ENCODE results near the gene EVC2. TPM values are rescaled to one million over a fixed set of nuclear protein-coding genes. Genes with fewer than 3 reads are reported as not detected.

EVC2 gene
- total and polyA plus RNA-seq, 2 experiments from 2014 or later = 4.3 to 8.1 TPM

- Histone ChIP-seq H3K9ac (no peak overlapping the region), H3K27ac (no peak overlapping the region), H3K79me2 (ENCODE audit: insufficient read depth) (peaks cover 96% of the 10 kb centered on the region), H3K27me3 (replicated peaks; ENCODE audit: insufficient read depth) (no peaks in the 10 kb centered on the region), H3F3A (ENCODE audit: insufficient read depth) (peaks cover 29% of the 10 kb centered on the region), H3K9me3 (ENCODE audit: low read depth) (no peaks in the 10 kb centered on the region), H3K4me2 (ENCODE audit: unreplicated experiment) (no peak overlapping the region), H3K9me2 (ENCODE audit: insufficient read depth) (no peaks in the 10 kb centered on the region), H3K4me1 (ENCODE audit: insufficient read depth) (peaks cover 27% of the 10 kb centered on the region), H3K36me3 (ENCODE audit: low read depth) (peaks cover 18% of the 10 kb centered on the region; the same call in 1 of the 2 replicates), H4K20me1 (ENCODE audit: insufficient read depth) (peaks cover 27% of the 10 kb centered on the region; the same call in 1 of the 2 replicates), H2AFZ (no peak overlapping the region), H3K4me3 (no peak overlapping the region)
- no peak for TF ChIP-seq EZH2phosphoT487 (IDR thresholded peaks at IDR 0.05; ENCODE audit: insufficient read depth, low read depth)
- no peak for TF ChIP-seq EZH2 (IDR thresholded peaks at IDR 0.05; ENCODE audit: insufficient read depth, poor library complexity, severe bottlenecking)
- in situ Hi-C loops (cut with MboI) = no loop called here
- WGBS, 2 experiments (ENCODE audit: low coverage in 1 of 2, low lambda C conversion rate in 2 of 2, missing lambda C conversion rate in 2 of 2) = 79 to 81% methylated on average over 7 of the region's 7 CpGs
- no peak for DNase-seq
These were observed 11.1 kb upstream of the EVC2 start for GRCh38 chr4:5719350-5720055.

- Histone ChIP-seq H3K27ac (no peak overlapping the region), H3K4me2 (ENCODE audit: unreplicated experiment) (no peak overlapping the region), H3K4me1 (ENCODE audit: insufficient read depth) (peaks cover 21% of the 10 kb centered on the region), H3K27me3 (replicated peaks; ENCODE audit: insufficient read depth) (no peaks in the 10 kb centered on the region), H4K20me1 (ENCODE audit: insufficient read depth) (peaks cover 27% of the 10 kb centered on the region; the same call in 1 of the 2 replicates), H3F3A (ENCODE audit: insufficient read depth) (peaks cover 26% of the 10 kb centered on the region), H3K4me3 (no peak overlapping the region), H3K36me3 (ENCODE audit: low read depth) (peaks cover 24% of the 10 kb centered on the region; the same call in 1 of the 2 replicates), H2AFZ (no peak overlapping the region), H3K9me3 (ENCODE audit: low read depth) (no peaks in the 10 kb centered on the region), H3K9me2 (ENCODE audit: insufficient read depth) (no peaks in the 10 kb centered on the region), H3K9ac (no peak overlapping the region), H3K79me2 (ENCODE audit: insufficient read depth) (peaks cover 96% of the 10 kb centered on the region)
- in situ Hi-C loops (cut with MboI) = no loop called here
- no peak for TF ChIP-seq EZH2 (IDR thresholded peaks at IDR 0.05; ENCODE audit: insufficient read depth, poor library complexity, severe bottlenecking)
- TF ChIP-seq EZH2phosphoT487 (IDR thresholded peaks at IDR 0.05; ENCODE audit: insufficient read depth, low read depth) = no peak
- DNase-seq = no peak
- WGBS, 2 experiments (ENCODE audit: low coverage in 1 of 2, low lambda C conversion rate in 2 of 2, missing lambda C conversion rate in 2 of 2) = 75 to 78% methylated on average over 4 of the region's 4 CpGs
These were observed 10.1 kb upstream of the EVC2 start for GRCh38 chr4:5718411-5718810.

GRCh38 chr4:5717449-5718158, 9.2 kb upstream of the EVC2 start:
- 97 to 98% methylated on average over 4 of the region's 4 CpGs for WGBS, 2 experiments (ENCODE audit: low coverage in 1 of 2, low lambda C conversion rate in 2 of 2, missing lambda C conversion rate in 2 of 2)
- no peaks in the 10 kb centered on the region for H3K9me3 ChIP-seq (ENCODE audit: low read depth)
- in situ Hi-C loops (cut with MboI) = no loop called here
- peaks cover 96% of the 10 kb centered on the region for H3K79me2 ChIP-seq (ENCODE audit: insufficient read depth)
- no peak overlapping the region for H3K4me3 ChIP-seq
- no peaks in the 10 kb centered on the region for H3K27me3 ChIP-seq (replicated peaks; ENCODE audit: insufficient read depth)
- H3K9me2 ChIP-seq (ENCODE audit: insufficient read depth) = no peaks in the 10 kb centered on the region
- TF ChIP-seq EZH2phosphoT487 (IDR thresholded peaks at IDR 0.05; ENCODE audit: insufficient read depth, low read depth) (no peak), EZH2 (IDR thresholded peaks at IDR 0.05; ENCODE audit: insufficient read depth, poor library complexity, severe bottlenecking) (no peak)
- peaks cover 23% of the 10 kb centered on the region for H3K4me1 ChIP-seq (ENCODE audit: insufficient read depth)
- no peak overlapping the region for H2AFZ ChIP-seq
- no peak overlapping the region for H3K9ac ChIP-seq
- no peak for DNase-seq
- H3K36me3 ChIP-seq (ENCODE audit: low read depth) = peaks cover 24% of the 10 kb centered on the region; the same call in 1 of the 2 replicates
- peaks cover 27% of the 10 kb centered on the region; the same call in 1 of the 2 replicates for H4K20me1 ChIP-seq (ENCODE audit: insufficient read depth)
- no peak overlapping the region for H3K4me2 ChIP-seq (ENCODE audit: unreplicated experiment)
- H3K27ac ChIP-seq = no peak overlapping the region
- H3F3A ChIP-seq (ENCODE audit: insufficient read depth) = peaks cover 28% of the 10 kb centered on the region

GRCh38 chr4:5716391-5716790, 8.0 kb upstream of the EVC2 start:
- Histone ChIP-seq H3K4me2 (ENCODE audit: unreplicated experiment) (no peak overlapping the region), H3K79me2 (ENCODE audit: insufficient read depth) (peaks cover 98% of the 10 kb centered on the region), H3K9me2 (ENCODE audit: insufficient read depth) (no peaks in the 10 kb centered on the region), H2AFZ (no peak overlapping the region), H3K4me1 (ENCODE audit: insufficient read depth) (peaks cover 18% of the 10 kb centered on the region), H3K9me3 (ENCODE audit: low read depth) (no peaks in the 10 kb centered on the region), H3K27me3 (replicated peaks; ENCODE audit: insufficient read depth) (no peaks in the 10 kb centered on the region), H3K36me3 (ENCODE audit: low read depth) (peaks cover 24% of the 10 kb centered on the region; the same call in 1 of the 2 replicates), H4K20me1 (ENCODE audit: insufficient read depth) (peaks cover 24% of the 10 kb centered on the region; the same call in 1 of the 2 replicates), H3K9ac (no peak overlapping the region), H3F3A (ENCODE audit: insufficient read depth) (peaks cover 24% of the 10 kb centered on the region), H3K27ac (no peak overlapping the region), H3K4me3 (no peak overlapping the region)
- in situ Hi-C loops (cut with MboI) = no loop called here
- TF ChIP-seq EZH2 (IDR thresholded peaks at IDR 0.05; ENCODE audit: insufficient read depth, poor library complexity, severe bottlenecking) = no peak
- TF ChIP-seq EZH2phosphoT487 (IDR thresholded peaks at IDR 0.05; ENCODE audit: insufficient read depth, low read depth) = no peak
- DNase-seq = no peak
- 95% methylated on average over 2 of the region's 2 CpGs for WGBS, 2 experiments (ENCODE audit: low coverage in 1 of 2, low lambda C conversion rate in 2 of 2, missing lambda C conversion rate in 2 of 2)

All from GM23248 (cell line).